WI38 (cell line): ENCODE data around the gene AKAP13.

Experiments
- H3K4me3 ChIP-seq: 2 replicates; pipeline ENCODE4 v1.5.1; 2011; ENCODE audit warnings: low read depth, mild to moderate bottlenecking, control low read depth, low read length
- CTCF ChIP-seq: IDR thresholded peaks from 2 replicates; pipeline ENCODE4 v1.5.1; 2012; ENCODE audit warnings: low read depth, mild to moderate bottlenecking, control low read depth, low read length

Gene AKAP13

GRCh38 chr15:85772668-85773067, 392.3 kb downstream of the AKAP13 start:
- TF ChIP-seq CTCF: no peak

GRCh38 chr15:85773249-85773648, 392.8 kb downstream of the AKAP13 start:
- H3K4me3 ChIP-seq: no peak overlapping the region
- no peak for TF ChIP-seq CTCF

More at GRCh38 chr15:85772668-85773067, 392.3 kb downstream of the AKAP13 start:
- no peak overlapping the region for H3K4me3 ChIP-seq

- TF ChIP-seq CTCF: no peak
- no peak overlapping the region for H3K4me3 ChIP-seq
These were observed 393.6 kb downstream of the AKAP13 start for GRCh38 chr15:85773970-85774369.

- no peak overlapping the region for H3K4me3 ChIP-seq
- TF ChIP-seq CTCF: no peak
These were observed 397.1 kb downstream of the AKAP13 start for GRCh38 chr15:85777250-85778106.

GRCh38 chr15:85778107-85778776, 397.8 kb downstream of the AKAP13 start:
- no peak for TF ChIP-seq CTCF

GRCh38 chr15:85779249-85779648, 398.8 kb downstream of the AKAP13 start:
- no peak for TF ChIP-seq CTCF
- no peak overlapping the region for H3K4me3 ChIP-seq

More at GRCh38 chr15:85778107-85778776, 397.8 kb downstream of the AKAP13 start:
- no peak overlapping the region for H3K4me3 ChIP-seq

GRCh38 chr15:85780225-85780985, 400.0 kb downstream of the AKAP13 start:
- TF ChIP-seq CTCF: no peak

More at GRCh38 chr15:85780225-85780985, 400.0 kb downstream of the AKAP13 start:
- H3K4me3 ChIP-seq: no peak overlapping the region
